ENCODE data around the gene UCN.

- TF ChIP-seq CTCF (IDR thresholded peaks at IDR 0.05; ENCODE audit: insufficient read depth, low read length): no peak
- no peak for TF ChIP-seq POLR2AphosphoS5 (IDR thresholded peaks at IDR 0.05; ENCODE audit: low read depth)
- TF ChIP-seq SPI1 (IDR thresholded peaks at IDR 0.05; ENCODE audit: borderline replicate concordance, low read depth): no peak
- TF ChIP-seq REST (IDR thresholded peaks at IDR 0.05; ENCODE audit: insufficient replicate concordance, low read depth): no peak
Measured at GRCh38 chr2:27309651-27310050, 1.4 kb upstream of the UCN start.

Data from HL-60 (cell line).